ENCODE measurements around the gene OR12D2. TPM values are rescaled to one million over a fixed set of nuclear protein-coding genes. Genes with fewer than 3 reads are reported as not detected.

Gene OR12D2
- total and polyA plus RNA-seq, 2 of the 13 experiments (the other 11 are each of a cell fraction or from before 2014, with no cell fraction given), result 0.26 TPM; not detected in 1

DNA sequence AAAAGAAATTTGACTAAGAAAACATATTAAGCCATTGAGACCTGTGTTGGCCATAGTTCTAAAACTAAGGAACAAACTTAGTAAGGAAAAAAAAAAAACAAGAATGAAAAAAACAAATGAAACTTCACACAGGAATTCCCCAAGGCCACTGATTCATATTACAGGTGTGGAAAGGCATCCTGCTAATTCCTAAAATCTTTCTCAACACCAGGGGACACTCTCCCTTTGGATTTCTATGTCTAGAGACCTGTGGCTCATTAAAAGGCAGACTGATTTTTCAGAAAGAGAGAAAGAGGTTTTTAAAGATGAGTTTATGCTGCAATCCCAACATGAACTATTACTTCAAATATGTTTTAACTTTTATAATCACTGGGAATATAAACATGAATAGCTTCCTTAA, 19.2 kb downstream of the OR12D2 start, which contains the start of gene OR12D1:
TSS of gene OR12D1 (plus strand) at position 341 of the 400 bp plus-strand sequence.
- Histone ChIP-seq H3K9ac (ENCODE audit: insufficient read depth, low read depth, low read length) (no peak within 1 kb of the TSS), H3K27ac (ENCODE audit: extremely low read length, insufficient read depth, low read length) (no peak within 1 kb of the TSS), H3K27me3 (ENCODE audit: control insufficient read depth in 1 of 2, insufficient read depth in 2 of 2, low read length in 2 of 2) (no peaks in the 10 kb centered on the region), H3K4me1 (ENCODE audit: insufficient read depth, low read length) (no peaks in the 10 kb centered on the region), H3K36me3 (replicated peaks in 1 of 2; ENCODE audit: control insufficient read depth in 1 of 2, insufficient read depth in 2 of 2, low read length in 2 of 2) (no peaks in the 10 kb centered on the region), H3K9me3 (ENCODE audit: low read length) (0 out of 2 replicates have a peak, but pooled peaks cover 4% of the 10 kb centered on the region), H3K4me2 (ENCODE audit: low read depth, low read length) (no peak within 1 kb of the TSS), H3K79me2 (ENCODE audit: insufficient read depth, low read length) (no peaks in the 10 kb centered on the region), H3K4me3 (replicated peaks in 1 of 3; ENCODE audit: insufficient read depth in 1 of 3, low read depth in 2 of 3, low read length in 3 of 3) (no peak within 1 kb of the TSS), H4K20me1 (ENCODE audit: insufficient read depth, low read length) (no peaks in the 10 kb centered on the region), H2AFZ (ENCODE audit: low read length) (no peak within 1 kb of the TSS)
- in situ Hi-C loops (cut with HindIII; ENCODE audit: extremely low pct_ligation_motif_present, low pct_unique_long_range_greater_than_20kb) (no loop called here), intact Hi-C loops (cut with micrococcal nuclease; ENCODE audit: unreplicated experiment) (loop anchor here (1.0 kb wide), 1 partner anchor 175 kb away; no protein-coding TSS in a partner anchor)
- FAIRE-seq (no peak), ATAC-seq (no peak), DNase-seq (ENCODE audit: low spot score) (peak; percentile 10)
- ChIA-PET POLR2A (no interaction called here), CTCF (ENCODE audit: low intra/inter-chr PET ratio, low total read pairs) (no interaction called here)
- TF ChIP-seq, protein P1, sequence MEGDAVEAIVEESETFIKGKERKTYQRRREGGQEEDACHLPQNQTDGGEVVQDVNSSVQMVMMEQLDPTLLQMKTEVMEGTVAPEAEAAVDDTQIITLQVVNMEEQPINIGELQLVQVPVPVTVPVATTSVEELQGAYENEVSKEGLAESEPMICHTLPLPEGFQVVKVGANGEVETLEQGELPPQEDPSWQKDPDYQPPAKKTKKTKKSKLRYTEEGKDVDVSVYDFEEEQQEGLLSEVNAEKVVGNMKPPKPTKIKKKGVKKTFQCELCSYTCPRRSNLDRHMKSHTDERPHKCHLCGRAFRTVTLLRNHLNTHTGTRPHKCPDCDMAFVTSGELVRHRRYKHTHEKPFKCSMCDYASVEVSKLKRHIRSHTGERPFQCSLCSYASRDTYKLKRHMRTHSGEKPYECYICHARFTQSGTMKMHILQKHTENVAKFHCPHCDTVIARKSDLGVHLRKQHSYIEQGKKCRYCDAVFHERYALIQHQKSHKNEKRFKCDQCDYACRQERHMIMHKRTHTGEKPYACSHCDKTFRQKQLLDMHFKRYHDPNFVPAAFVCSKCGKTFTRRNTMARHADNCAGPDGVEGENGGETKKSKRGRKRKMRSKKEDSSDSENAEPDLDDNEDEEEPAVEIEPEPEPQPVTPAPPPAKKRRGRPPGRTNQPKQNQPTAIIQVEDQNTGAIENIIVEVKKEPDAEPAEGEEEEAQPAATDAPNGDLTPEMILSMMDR (CRISPR knock-in tag; IDR thresholded peaks at IDR 0.05), result peak; percentile 24; the same call in 1 of the 2 replicates
- TF ChIP-seq ZNF557 (CRISPR knock-in tag; IDR thresholded peaks at IDR 0.05) (no peak), STAG1 (CRISPR knock-in tag; IDR thresholded peaks at IDR 0.05) (peak; percentile 20; the same call in 1 of the 2 replicates)
- TF ChIP-seq, protein P2, sequence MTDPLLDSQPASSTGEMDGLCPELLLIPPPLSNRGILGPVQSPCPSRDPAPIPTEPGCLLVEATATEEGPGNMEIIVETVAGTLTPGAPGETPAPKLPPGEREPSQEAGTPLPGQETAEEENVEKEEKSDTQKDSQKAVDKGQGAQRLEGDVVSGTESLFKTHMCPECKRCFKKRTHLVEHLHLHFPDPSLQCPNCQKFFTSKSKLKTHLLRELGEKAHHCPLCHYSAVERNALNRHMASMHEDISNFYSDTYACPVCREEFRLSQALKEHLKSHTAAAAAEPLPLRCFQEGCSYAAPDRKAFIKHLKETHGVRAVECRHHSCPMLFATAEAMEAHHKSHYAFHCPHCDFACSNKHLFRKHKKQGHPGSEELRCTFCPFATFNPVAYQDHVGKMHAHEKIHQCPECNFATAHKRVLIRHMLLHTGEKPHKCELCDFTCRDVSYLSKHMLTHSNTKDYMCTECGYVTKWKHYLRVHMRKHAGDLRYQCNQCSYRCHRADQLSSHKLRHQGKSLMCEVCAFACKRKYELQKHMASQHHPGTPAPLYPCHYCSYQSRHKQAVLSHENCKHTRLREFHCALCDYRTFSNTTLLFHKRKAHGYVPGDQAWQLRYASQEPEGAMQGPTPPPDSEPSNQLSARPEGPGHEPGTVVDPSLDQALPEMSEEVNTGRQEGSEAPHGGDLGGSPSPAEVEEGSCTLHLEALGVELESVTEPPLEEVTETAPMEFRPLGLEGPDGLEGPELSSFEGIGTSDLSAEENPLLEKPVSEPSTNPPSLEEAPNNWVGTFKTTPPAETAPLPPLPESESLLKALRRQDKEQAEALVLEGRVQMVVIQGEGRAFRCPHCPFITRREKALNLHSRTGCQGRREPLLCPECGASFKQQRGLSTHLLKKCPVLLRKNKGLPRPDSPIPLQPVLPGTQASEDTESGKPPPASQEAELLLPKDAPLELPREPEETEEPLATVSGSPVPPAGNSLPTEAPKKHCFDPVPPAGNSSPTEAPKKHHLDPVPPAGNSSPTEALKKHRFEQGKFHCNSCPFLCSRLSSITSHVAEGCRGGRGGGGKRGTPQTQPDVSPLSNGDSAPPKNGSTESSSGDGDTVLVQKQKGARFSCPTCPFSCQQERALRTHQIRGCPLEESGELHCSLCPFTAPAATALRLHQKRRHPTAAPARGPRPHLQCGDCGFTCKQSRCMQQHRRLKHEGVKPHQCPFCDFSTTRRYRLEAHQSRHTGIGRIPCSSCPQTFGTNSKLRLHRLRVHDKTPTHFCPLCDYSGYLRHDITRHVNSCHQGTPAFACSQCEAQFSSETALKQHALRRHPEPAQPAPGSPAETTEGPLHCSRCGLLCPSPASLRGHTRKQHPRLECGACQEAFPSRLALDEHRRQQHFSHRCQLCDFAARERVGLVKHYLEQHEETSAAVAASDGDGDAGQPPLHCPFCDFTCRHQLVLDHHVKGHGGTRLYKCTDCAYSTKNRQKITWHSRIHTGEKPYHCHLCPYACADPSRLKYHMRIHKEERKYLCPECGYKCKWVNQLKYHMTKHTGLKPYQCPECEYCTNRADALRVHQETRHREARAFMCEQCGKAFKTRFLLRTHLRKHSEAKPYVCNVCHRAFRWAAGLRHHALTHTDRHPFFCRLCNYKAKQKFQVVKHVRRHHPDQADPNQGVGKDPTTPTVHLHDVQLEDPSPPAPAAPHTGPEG (CRISPR knock-in tag; IDR thresholded peaks at IDR 0.05), result no peak
- BruUV-seq (replicated peaks), result no TSS peak
